Ureter (tissue), 1 donor: Measurements from ENCODE around the gene INPP5K. TPM values are rescaled to one million over a fixed set of nuclear protein-coding genes. Genes with fewer than 3 reads are reported as not detected.
A peak's percentile ranks its signal among the peaks of the same experiment; 100 is the strongest.
"Not testable (repeated sequence)": the region's sequence is repeated elsewhere in the genome, so short reads cannot be mapped to it uniquely, and the experiment has no call there.

Experiments
- DNase-seq: peaks from one replicate; pipeline ENCODE4 v3.0.0-alpha.2; 2020; ENCODE audit warnings: low spot score
- total RNA-seq: library from RNA; stranded (reverse); gene quantifications from one replicate; pipeline ENCODE4 v1.2.4, GENCODE V29; 2023
- donor health status: DM: yes; HTN: yes; CAD: no.

The INPP5K gene
- total RNA-seq, 1 donor from 2014 or later: 50.7 TPM

DNA sequence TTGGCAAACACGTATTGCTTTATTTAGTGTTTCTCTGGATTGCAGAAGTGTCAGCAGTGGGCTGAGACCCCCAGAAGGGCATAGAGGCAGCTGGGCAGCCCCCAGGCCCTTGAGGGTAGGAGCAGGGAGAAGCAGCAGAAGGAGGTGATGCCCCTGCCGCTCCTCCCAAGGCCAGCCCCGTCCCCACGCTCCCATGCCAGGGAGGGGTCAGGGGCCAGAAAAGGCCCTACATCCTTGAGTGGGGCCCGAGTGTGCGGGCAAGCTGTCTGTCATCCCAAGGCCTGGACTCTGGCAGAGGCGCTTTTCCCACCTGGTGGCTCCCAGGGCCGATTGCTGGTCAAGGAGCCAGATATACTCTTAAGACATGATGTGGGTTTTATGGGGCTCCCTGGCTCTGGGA is 52.2 kb downstream of the INPP5K start:
- no peak for DNase-seq

DNA sequence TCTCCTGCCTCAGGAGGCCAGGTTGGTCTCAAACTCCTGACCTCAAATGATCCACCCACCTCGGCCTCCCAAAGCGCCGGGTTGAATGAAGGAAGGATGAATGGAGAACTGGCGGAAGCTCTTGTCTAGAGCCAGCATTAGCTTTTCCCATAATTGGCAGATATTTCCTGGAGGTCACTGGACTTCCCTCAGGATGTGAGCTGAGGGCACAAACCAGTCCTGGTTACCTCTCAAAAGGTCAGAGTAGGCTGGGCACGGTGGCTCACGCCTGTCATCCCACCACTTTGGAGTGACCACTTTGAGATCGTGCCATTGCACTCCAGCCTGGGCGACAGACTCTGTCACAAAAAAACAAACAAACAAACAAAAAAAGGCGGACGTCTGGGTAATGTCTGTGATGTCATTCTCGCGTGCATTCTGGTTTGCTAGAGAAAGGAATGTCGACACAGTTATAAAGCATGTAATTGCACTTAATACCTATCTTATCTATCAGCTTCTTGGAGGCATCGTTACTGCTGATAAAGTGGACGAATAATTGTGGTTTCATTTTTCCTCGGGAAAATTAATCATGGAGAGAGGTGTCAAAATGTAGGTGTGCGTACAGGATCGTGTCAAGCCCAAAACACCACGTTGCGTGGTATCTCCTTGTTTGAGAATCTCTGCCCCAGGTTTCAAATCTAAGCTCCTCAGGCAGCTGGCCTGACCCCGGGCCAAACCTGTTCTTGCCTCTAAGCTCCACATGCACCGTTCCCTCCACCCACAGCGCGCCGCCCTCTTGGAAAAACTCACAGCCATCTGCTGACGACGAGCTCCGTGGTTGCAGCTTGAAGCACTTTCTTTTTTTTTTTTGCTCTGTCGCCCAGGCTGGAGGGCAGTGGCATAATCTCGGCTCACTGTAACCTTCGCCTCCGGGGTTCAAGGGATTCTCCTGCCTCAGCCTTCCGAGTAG is 54.0 kb downstream of the INPP5K start:
- no peak for DNase-seq

DNA sequence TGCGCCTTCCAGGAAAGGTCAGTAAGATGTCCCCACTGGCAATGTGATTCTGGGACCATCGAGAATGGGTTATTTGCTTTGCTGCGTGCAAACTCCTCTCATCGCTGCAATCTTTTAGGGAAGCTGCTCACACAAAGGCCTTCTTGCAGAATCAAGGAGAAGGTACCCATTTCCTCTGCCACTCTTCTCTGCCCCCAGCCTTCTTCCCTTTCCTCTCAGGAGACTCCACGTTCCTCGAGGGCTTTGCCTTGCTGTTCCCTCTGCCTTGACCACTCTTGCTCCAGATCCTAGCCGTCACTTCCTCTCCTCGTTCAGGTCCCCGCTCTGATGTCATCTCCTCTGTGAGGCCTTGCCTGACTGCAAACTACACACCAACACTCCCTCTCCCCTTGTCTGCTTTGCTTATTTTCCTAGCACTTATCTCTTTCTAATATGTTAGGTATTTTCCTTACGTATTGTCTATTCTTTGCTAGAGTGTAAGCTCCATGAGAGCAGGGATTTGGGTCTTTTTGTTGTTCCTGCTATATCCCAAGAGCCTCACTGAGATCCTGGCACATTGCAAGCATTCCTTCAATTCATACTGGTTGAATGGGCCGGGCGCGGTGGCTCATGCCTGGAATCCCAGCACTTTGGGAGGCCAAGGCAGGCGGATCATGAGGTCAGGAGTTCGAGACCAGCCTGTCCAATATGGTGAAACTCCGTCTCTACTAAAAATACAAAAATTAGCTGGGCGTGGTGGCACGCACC is 55.0 kb downstream of the INPP5K start:
- no peak for DNase-seq

DNA sequence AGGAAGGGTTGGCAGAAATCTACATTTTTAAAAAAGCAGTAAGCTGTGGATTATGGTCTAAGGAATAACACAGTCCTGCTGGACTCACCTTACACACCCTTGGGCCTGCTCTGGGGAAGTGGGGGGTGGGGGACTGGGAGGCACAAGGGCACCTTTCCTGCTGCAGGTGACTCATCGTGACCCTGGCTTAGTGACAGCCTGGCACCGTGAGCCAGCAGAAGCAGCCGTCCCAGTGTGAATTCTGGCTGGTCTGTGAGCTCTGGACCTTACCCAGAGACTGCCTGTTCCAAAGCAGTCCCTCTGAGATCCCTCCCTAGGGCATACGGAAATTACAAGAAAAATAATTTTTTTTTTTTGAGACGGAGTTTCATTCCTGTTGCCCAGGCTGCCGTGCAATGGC is 56.2 kb downstream of the INPP5K start:
- DNase-seq: peak; percentile 70

DNA sequence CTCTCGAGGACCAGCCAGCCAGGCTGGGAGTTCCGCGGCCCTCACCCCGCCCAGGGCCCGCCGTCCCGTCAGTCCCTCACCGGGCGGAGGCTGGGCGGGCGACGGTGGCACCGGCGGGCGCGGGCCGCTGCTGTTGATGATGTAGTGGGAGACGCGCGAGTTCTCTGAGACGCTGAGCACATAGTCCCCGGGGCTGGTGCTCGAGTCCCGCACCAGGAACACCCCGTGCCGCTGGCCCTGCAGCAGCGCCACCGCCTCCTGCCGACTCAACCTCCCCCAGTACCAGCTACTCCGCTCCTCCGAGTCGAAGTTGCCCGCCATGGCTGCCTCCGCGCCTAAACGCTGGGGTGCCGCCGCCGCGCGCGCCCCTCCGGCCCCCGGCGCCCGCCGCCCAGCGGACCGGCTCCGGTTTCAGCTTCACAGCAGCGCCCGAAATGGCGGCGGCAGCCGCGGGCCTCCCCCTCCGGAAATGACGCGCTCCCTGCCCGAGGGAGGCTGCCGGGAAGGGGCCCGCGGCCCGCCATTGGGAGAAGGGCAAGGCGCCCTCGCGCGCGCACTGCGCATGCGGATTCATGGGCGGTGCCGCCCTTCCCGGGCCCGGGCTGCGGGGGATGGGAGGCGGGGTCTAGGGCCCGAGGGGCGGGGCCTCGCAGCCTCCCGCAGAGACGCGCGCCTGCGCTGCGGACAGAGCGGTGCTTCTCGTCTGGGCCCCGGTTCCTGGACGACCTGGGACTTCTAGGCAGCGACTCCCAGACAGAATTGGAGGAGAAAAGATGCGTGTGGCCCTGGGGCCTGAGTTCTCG is 60.4 kb downstream of the INPP5K start, which contains the start of gene CRK:
CRK (minus strand) TSS at position 436 of the 803 bp plus-strand sequence; CDS start at position 321, 115 bp downstream.
- peak; percentile 97 for DNase-seq

DNA sequence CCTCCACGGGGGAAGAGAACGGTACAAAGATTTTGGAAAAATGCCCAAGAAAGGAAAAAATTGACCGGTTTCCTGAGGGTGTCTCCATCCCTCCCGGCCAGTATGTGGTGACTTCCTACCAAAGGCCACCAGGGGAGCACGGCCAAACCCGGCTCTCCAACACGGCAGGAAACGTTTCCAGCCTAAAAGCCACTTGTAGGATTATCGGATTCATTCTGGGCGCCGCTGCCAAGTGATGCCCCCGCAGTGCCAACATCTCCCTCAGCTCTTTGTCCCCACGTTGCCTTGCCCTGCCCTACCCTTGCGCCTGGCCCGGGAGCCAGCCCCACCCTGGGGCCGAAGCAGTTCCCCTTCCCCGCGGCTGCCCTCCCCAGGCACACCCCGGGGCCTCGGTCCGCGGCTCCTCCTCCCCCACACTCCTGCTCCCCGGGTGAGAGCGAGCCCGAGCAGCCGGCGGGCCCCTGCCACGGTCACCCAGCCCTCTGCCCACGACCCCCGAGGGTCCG is 61.1 kb downstream of the INPP5K start:
- peak; percentile 76 for DNase-seq

DNA sequence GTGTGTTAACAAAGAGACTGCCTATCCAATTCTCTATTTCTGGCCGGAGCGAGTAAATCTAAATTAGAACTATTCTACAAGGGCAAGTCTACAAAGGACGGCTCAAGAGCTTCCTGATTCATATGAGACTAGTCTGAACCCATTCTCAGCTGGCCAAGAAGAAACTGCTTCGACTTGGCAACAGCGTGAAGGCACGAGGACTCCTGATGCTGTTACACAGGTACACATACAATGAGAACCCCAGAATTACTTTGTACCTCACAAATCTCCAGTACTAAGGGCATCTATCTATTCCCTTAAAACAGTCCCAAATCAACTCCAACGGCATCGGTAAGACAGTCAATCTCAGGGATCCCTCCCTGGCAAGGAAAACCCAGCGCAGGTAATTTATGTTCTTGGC is 61.9 kb downstream of the INPP5K start:
- DNase-seq: no peak

DNA sequence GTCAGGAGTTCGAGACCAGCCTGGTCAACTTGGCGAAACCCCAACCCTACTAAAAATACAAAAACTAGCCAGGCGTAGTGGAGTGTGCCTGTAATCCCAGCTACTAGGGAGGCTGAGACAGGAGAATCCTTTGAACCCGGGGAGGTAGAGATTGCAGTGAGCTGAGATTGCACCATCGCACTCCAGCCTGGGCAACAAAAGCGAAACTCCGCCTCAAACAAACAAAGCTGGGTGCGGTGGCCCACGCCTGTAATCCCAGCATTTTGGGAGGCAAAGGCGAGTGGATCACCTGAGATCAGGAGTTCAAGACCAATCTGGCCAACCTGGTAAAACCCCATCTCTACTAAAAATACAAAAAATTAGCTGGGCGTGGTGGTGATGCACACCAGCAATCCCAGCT is 62.7 kb downstream of the INPP5K start:
- DNase-seq: not testable (repeated sequence)

DNA sequence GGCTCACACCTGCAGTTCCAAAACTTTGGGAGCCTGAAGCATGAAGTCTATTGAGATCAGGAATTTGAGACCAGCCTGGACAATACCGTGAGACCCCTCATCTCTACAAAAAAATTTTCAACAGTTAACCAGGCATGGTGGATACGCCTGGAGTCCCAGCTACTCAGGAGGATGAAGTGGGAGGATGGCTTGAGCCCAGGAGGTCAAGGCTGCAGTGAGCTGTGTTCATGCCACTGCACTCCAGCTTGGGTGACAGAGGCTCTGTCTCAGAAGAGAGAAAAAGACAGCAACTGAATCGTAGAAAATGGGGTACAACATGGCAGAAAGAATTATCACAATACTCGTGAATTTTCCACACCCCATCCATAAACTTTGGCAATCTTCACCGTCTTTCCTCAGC is 63.6 kb downstream of the INPP5K start:
- no peak for DNase-seq

DNA sequence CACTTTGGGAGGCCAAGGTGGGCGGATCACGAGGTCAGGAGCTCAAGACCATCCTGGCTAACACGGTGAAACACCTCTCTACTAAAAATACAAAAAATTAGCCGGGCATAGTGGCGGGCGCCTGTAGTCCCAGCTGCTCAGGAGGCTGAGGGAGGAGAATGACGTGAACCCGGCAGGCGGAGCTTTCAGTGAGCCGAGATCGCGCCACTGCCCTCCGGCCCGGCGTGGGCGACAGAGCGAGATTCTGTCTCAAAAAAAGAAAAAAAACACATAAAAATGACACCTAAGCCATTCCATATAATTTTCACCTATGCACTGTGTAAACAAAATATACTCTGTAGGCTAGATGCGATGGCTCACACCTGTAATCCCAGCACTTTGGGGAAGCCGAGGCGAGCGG is 66.2 kb downstream of the INPP5K start:
- DNase-seq: not testable (repeated sequence)

DNA sequence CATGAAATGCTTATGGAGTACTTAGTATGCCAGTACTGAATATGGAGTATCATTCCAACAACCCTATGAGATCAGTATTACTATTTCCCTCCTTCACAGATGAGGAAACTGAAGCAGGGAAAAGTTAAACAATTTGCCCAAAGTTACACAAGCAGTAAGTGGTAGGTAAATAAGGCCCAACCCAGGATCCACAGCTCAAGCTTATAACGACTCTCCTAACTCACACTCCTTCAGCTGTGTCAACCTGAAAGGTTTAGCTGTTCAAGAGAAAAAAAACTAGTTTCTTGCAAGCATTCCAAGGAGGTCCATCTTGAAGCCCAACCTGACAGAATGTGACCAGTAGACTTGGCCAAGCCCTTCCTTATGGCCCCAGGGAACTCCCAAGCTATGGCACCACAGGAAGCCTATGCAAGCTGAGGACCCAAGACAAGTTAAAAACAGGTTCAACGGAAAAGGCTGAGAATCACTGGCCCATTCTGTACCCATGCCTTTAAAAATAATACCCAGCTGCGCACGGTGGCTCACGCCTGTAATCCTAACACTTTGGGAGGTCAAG is 66.9 kb downstream of the INPP5K start:
- DNase-seq: no peak

DNA sequence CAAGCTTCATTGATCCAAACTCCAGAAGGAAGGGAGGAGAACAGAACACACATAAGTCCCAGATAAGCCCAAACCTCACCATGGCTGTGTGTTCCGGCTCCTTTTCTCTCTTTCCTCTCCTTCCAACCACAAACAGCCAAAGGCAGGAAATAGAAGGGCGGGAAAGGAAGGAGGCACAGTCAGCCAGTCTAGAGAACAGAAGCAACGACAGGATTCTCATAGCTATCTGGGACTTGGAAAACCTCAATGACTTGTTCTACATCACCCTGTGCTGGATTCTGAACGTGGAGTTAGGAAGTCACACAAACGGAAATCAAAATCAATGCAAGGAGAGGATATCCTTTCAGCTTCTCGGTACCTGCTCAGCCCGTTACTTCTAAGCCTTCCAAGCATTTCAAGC is 69.4 kb downstream of the INPP5K start:
- DNase-seq: no peak

DNA sequence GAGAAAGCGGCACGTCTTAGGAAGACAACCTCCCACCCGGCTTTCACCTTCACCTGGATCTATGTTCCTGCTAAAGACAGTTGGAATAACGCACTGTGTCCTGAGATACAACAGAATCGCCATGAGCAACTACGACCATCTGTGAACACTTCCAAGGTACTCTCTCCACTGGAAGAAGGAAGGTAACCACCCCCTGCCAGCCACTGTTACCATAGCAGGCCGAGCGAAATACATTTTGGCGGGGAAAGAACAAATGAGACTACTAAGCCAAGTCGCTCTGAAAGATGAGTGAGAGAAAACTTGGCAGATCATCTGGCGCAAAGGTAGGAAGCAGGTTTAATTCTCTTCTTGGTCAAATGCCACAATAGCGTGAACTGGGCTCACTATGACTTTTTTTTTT is 70.2 kb downstream of the INPP5K start:
- no peak for DNase-seq

DNA sequence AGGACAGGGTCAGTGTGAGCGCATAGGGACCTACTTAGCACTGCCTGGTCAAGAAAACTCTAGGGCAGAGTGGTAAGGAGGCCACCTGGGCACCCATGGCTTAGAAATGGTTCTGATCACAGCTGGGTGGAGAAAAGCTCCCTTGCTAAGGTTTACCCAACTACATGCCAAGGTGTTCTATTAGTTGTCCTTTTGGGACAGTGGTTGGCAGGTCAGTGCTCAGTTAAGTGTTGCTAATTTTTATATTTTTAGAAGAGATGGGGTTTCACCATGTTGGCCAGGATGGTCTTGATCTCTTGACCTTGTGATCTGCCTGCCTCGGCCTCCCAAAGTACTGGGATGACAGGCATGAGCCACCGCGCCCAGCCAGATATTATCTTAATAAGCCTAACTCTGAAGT is 70.7 kb downstream of the INPP5K start:
- not testable (repeated sequence) for DNase-seq

Other genes with a start within 250 kb of the INPP5K start
- gene BHLHA9, start 246.2 kb downstream of the INPP5K start, total RNA-seq: not detected
- gene TRARG1, start 236.9 kb downstream of the INPP5K start, total RNA-seq: not detected
- gene YWHAE, start 116.4 kb downstream of the INPP5K start, total RNA-seq: 492 TPM
- gene CRK, start 60.4 kb downstream of the INPP5K start, total RNA-seq: 49.6 TPM
- gene MYO1C, start 23.9 kb downstream of the INPP5K start, total RNA-seq: 243 TPM
- gene PITPNA, start 46.2 kb upstream of the INPP5K start, total RNA-seq: 85.4 TPM
- 30.9 TPM for gene SLC43A2, start 112.2 kb upstream of the INPP5K start, total RNA-seq
- gene SCARF1, start 129.1 kb upstream of the INPP5K start, total RNA-seq: 16.3 TPM
- gene RILP, start 133.3 kb upstream of the INPP5K start, total RNA-seq: 22.5 TPM
- gene PRPF8, start 168.3 kb upstream of the INPP5K start, total RNA-seq: 396 TPM
- gene TLCD2, start 193.8 kb upstream of the INPP5K start, total RNA-seq: 9.2 TPM
- 29.5 TPM for gene WDR81, start 208.1 kb upstream of the INPP5K start, total RNA-seq
- 7.1 TPM for gene SERPINF2, start 226.3 kb upstream of the INPP5K start, total RNA-seq
- gene SERPINF1, start 245.4 kb upstream of the INPP5K start, total RNA-seq: 238 TPM